ENCODE results near the gene PPP1R16B. TPM values are rescaled to one million over a fixed set of nuclear protein-coding genes. Genes with fewer than 3 reads are reported as not detected.

PPP1R16B gene
- total RNA-seq, 1 donor from 2014 or later = not detected

GRCh38 chr20:38863024-38863851 is 57.7 kb downstream of the PPP1R16B start:
- DNase-seq (ENCODE audit: extremely low spot score, unreplicated experiment) = no peak
- H3K9me3 Mint-ChIP-seq (ENCODE audit: unreplicated experiment) = no peaks in the 10 kb centered on the region
- H3K36me3 Mint-ChIP-seq (ENCODE audit: unreplicated experiment) = no peaks in the 10 kb centered on the region
- no peaks in the 10 kb centered on the region for H3K4me1 Mint-ChIP-seq (ENCODE audit: unreplicated experiment)
- H3K4me3 Mint-ChIP-seq (ENCODE audit: unreplicated experiment) = no peak overlapping the region
- peaks cover 3% of the 10 kb centered on the region for H3K27me3 Mint-ChIP-seq (ENCODE audit: unreplicated experiment)
- TF ChIP-seq CTCF (IDR thresholded peaks at IDR 0.05) = no peak
- H3K27ac Mint-ChIP-seq (ENCODE audit: unreplicated experiment) = no peak overlapping the region

GRCh38 chr20:38864662-38865061 is 59.2 kb downstream of the PPP1R16B start:
- H3K36me3 Mint-ChIP-seq (ENCODE audit: unreplicated experiment) = no peaks in the 10 kb centered on the region
- H3K9me3 Mint-ChIP-seq (ENCODE audit: unreplicated experiment) = no peaks in the 10 kb centered on the region
- H3K4me3 Mint-ChIP-seq (ENCODE audit: unreplicated experiment) = no peak overlapping the region
- no peak for DNase-seq (ENCODE audit: extremely low spot score, unreplicated experiment)
- H3K27ac Mint-ChIP-seq (ENCODE audit: unreplicated experiment) = no peak overlapping the region
- TF ChIP-seq CTCF (IDR thresholded peaks at IDR 0.05) = no peak
- no peaks in the 10 kb centered on the region for H3K4me1 Mint-ChIP-seq (ENCODE audit: unreplicated experiment)
- no peaks in the 10 kb centered on the region for H3K27me3 Mint-ChIP-seq (ENCODE audit: unreplicated experiment)

- TF ChIP-seq CTCF (IDR thresholded peaks at IDR 0.05) = no peak
- no peaks in the 10 kb centered on the region for H3K9me3 Mint-ChIP-seq (ENCODE audit: unreplicated experiment)
- no peak overlapping the region for H3K27ac Mint-ChIP-seq (ENCODE audit: unreplicated experiment)
- H3K27me3 Mint-ChIP-seq (ENCODE audit: unreplicated experiment) = peaks cover 4% of the 10 kb centered on the region
- DNase-seq (ENCODE audit: extremely low spot score, unreplicated experiment) = no peak
- H3K36me3 Mint-ChIP-seq (ENCODE audit: unreplicated experiment) = no peaks in the 10 kb centered on the region
- H3K4me1 Mint-ChIP-seq (ENCODE audit: unreplicated experiment) = no peaks in the 10 kb centered on the region
- H3K4me3 Mint-ChIP-seq (ENCODE audit: unreplicated experiment) = no peak overlapping the region
Measured at GRCh38 chr20:38866265-38867061, 61.0 kb downstream of the PPP1R16B start.

GRCh38 chr20:38867062-38867359 is 61.5 kb downstream of the PPP1R16B start:
- no peak for TF ChIP-seq CTCF (IDR thresholded peaks at IDR 0.05)
- Mint-ChIP-seq H3K4me1 (ENCODE audit: unreplicated experiment) (no peaks in the 10 kb centered on the region), H3K27me3 (ENCODE audit: unreplicated experiment) (peaks cover 4% of the 10 kb centered on the region), H3K27ac (ENCODE audit: unreplicated experiment) (no peak overlapping the region), H3K4me3 (ENCODE audit: unreplicated experiment) (no peak overlapping the region), H3K9me3 (ENCODE audit: unreplicated experiment) (no peaks in the 10 kb centered on the region), H3K36me3 (ENCODE audit: unreplicated experiment) (no peaks in the 10 kb centered on the region)
- no peak for DNase-seq (ENCODE audit: extremely low spot score, unreplicated experiment)
